ENCODE data around the gene LRRC37B.

The LRRC37B gene

GRCh38 chr17:32100971-32101631 is 93.9 kb downstream of the LRRC37B start:
- H3K4me3 ChIP-seq (ENCODE audit: low read depth, low read length) = no peak overlapping the region
- DNase-seq (ENCODE audit: low read depth) = no peak
- TF ChIP-seq, protein P1, sequence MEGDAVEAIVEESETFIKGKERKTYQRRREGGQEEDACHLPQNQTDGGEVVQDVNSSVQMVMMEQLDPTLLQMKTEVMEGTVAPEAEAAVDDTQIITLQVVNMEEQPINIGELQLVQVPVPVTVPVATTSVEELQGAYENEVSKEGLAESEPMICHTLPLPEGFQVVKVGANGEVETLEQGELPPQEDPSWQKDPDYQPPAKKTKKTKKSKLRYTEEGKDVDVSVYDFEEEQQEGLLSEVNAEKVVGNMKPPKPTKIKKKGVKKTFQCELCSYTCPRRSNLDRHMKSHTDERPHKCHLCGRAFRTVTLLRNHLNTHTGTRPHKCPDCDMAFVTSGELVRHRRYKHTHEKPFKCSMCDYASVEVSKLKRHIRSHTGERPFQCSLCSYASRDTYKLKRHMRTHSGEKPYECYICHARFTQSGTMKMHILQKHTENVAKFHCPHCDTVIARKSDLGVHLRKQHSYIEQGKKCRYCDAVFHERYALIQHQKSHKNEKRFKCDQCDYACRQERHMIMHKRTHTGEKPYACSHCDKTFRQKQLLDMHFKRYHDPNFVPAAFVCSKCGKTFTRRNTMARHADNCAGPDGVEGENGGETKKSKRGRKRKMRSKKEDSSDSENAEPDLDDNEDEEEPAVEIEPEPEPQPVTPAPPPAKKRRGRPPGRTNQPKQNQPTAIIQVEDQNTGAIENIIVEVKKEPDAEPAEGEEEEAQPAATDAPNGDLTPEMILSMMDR (conservative IDR thresholded peaks at IDR 0.05; ENCODE audit: low read depth, low read length) = no peak

- TF ChIP-seq, protein P1 (conservative IDR thresholded peaks at IDR 0.05; ENCODE audit: low read depth, low read length) = no peak
Observed at GRCh38 chr17:32102172-32102571, 95.0 kb downstream of the LRRC37B start.

DNA sequence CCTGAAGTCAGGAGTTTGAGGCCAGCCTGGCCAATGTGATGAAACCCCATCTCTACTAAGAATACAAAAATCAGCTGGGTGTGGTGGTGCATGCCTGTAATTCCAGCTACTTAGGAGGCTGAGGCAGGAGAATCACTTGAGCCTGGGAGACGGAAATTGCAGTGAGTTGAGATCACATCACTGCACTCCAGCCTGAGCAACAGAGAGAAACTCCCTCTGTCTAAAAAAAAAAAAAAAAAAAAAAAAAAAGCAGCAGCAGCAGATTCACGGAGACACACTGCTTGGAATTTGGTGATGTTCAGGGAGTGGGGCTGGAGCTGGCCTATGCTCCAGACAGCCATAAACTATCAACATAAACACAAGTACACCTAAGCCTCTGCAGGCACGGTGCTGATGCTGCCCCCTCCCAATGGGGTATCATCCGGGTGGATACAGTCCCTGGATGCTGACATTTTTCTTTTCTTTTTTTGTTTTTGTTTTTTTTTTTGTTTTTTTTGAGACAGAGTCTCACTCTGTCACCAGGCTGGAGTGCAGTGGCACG is 95.5 kb downstream of the LRRC37B start:
- H3K4me3 ChIP-seq (ENCODE audit: low read depth, low read length) = no peak overlapping the region
- DNase-seq (ENCODE audit: low read depth) = peak; percentile 61
- TF ChIP-seq, protein P1 (conservative IDR thresholded peaks at IDR 0.05; ENCODE audit: low read depth, low read length) = no peak

More at GRCh38 chr17:32102172-32102571, 95.0 kb downstream of the LRRC37B start:
- no peak overlapping the region for H3K4me3 ChIP-seq (ENCODE audit: low read depth, low read length)
- DNase-seq (ENCODE audit: low read depth) = no peak

All from choroid plexus epithelial cell (primary cell).